Heart right ventricle (tissue), 16 donors: Measurements from ENCODE around the gene FABP7. TPM values are rescaled to one million over a fixed set of nuclear protein-coding genes. Genes with fewer than 3 reads are reported as not detected.

Experiments
- ATAC-seq, 8 donors: fragments of 200-7000 bp; cut with Tn5 transposase; one replicate each; pipeline ENCODE4 v1.9.1; 2020; ENCODE audit warnings: mild to moderate bottlenecking in 8 of 8, moderate library complexity in 8 of 8, moderate number of reproducible peaks in 1 of 8
- DNase-seq, 2 donors: peaks; one replicate each; pipeline ENCODE4 v3.0.0-alpha.2; 2020
- H3K27ac ChIP-seq, 10 donors: fragments of 200-600 bp; sonication (generic) in 2 of 10; one replicate each; pipeline versions ENCODE4 v1.5.0 to v1.8.0; 2020 to 2022; ENCODE audit warnings: mild to moderate bottlenecking in 3 of 10
- H3K27me3 ChIP-seq, 7 donors: fragments of 200-600 bp; one replicate each; pipeline ENCODE4 v1.8.0; 2021 to 2022; ENCODE audit warnings: mild to moderate bottlenecking in 2 of 7
- H3K36me3 ChIP-seq, 9 donors: fragments of 200-600 bp; sonication (generic) in 1 of 9; one replicate each; pipeline versions ENCODE4 v1.5.0 to v1.8.0; 2020 to 2022; ENCODE audit warnings: mild to moderate bottlenecking in 2 of 9
- H3K4me1 ChIP-seq, 9 donors: fragments of 200-600 bp; sonication (generic) in 1 of 9; one replicate each; pipeline versions ENCODE4 v1.5.0 to v1.8.0; 2020 to 2022; ENCODE audit warnings: mild to moderate bottlenecking in 4 of 9
- H3K4me3 ChIP-seq, 10 donors: fragments of 200-600 bp; sonication (generic) in 2 of 10; one replicate each; pipeline versions ENCODE4 v1.5.0 to v1.8.0; 2020 to 2022; ENCODE audit warnings: mild to moderate bottlenecking in 7 of 10, moderate library complexity in 2 of 10
- H3K9me3 ChIP-seq, 11 donors: fragments of 200-600 bp in 10 of 11; sonication (generic) in 2 of 11; one replicate each; pipeline versions ENCODE4 v1.5.0 to v1.8.0; 2013 to 2022; ENCODE audit warnings: mild to moderate bottlenecking in 2 of 11, control low read depth in 1 of 11, moderate library complexity in 1 of 11
- CTCF ChIP-seq, 9 donors: fragments of 200-600 bp; sonication (generic) in 2 of 9; IDR thresholded peaks; one replicate each; pipeline versions ENCODE4 v1.5.0 to v1.8.0; 2021 to 2022; ENCODE audit warnings: antibody characterized with exemption in 9 of 9, mild to moderate bottlenecking in 5 of 9, moderate library complexity in 1 of 9
- WGBS, 2 donors: extraction: QIAGEN DNeasy Blood & Tissue Kit; methylation state at CpG; one replicate each; pipeline ENCODE4 v1.1.7; 2013; ENCODE audit warnings: inconsistent platforms in 1 of 2; 5-methylcytosine and 5-hydroxymethylcytosine counted together
- intact Hi-C, 10 donors: fragments of 100-400 bp; cut with DNase I; formaldehyde crosslinking; loops; one replicate each; pipeline versions ENCODE4 v1.11.1 to v1.14.2; 2022
- polyA plus RNA-seq, 2 donors: library from polyadenylated mRNA; stranded (reverse); fragments of 200-250 nt; gene quantifications; one replicate each; pipeline ENCODE4 v1.2.3, GENCODE V29; 2013
- total RNA-seq, 10 donors: library from RNA; stranded (reverse); fragmentation: NEBNext Ultra II Directional in 3 of 10; extraction: Animal tissue kit (Norgen Biotek cat#: 25700) in 3 of 10; gene quantifications; one replicate each; pipeline versions ENCODE4 v1.2.1 to v1.2.4, GENCODE V29; 2021 to 2023
- donor health status: Arrhythmogenic right ventricular cardiomyopathy.
- donor health status: ischemic (EF 13 %, LVEDD 7.1; RV severe dilation, severe dysfunction).
- donor health status: healthy with polysubstance abuse.
- donor health status: DM: no; HTN: yes; CAD: no.
- donor health status: DM: no; HTN: no; CAD: no.
- donor health status: ischemic (EF 25% LVEDD 6.9; RV normal size, moderate dysfunction).
- donor health status: ischemic (EF 25% LVEDD 5.7; RV mildly dilated, moderate dysfunction).
- donor health status: healthy.
- donor health status: DM: yes; HTN: yes; CAD: no.
- donor health status: Ischemic cardiomyopathy.
- donor health status: ischemic (EF 35%, LVEDD 5.7; RV mildly dilated, moderate dysfunction).
- donor health status: nonischemic (EF 11% LVEDD 7.7; RV severe dilation, severe dysfunction).
- donor health status: DM: yes; HTN: yes; CAD: no.
- donor health status: PGD.
- donor health status: ischemic (EF 29% LVEDD 5.4; RV normal size, mild dysfunction).
- donor health status: nonischemic (EF 23%, LVEDD 6.1; RV moderate dilation, normal function).

The FABP7 gene
- total and polyA plus RNA-seq, 12 donors = 0.16 TPM; not detected in 11

GRCh38 chr6:122780114-122780513, 598 bp downstream of the FABP7 start:
- Histone ChIP-seq H3K9me3 (no peaks in the 10 kb centered on the region), H3K36me3 (no peaks in the 10 kb centered on the region), H3K27me3 (peaks cover 0 to 34% (median 14%) of the 10 kb centered on the region in 7 donors), H3K4me1 (no peaks in the 10 kb centered on the region), H3K27ac (no peak overlapping the region), H3K4me3 (no peak overlapping the region)
- intact Hi-C loops = no loop called here
- ATAC-seq (no peak), DNase-seq (no peak)
- TF ChIP-seq CTCF (IDR thresholded peaks at IDR 0.05) = no peak
- WGBS, 2 donors = 27 to 28% methylated on average over 5 of the region's 5 CpGs

GRCh38 chr6:122781716-122782115, 2.2 kb downstream of the FABP7 start:
- Histone ChIP-seq H3K4me1 (no peaks in the 10 kb centered on the region), H3K4me3 (no peak overlapping the region), H3K9me3 (no peaks in the 10 kb centered on the region), H3K36me3 (no peaks in the 10 kb centered on the region), H3K27ac (no peak overlapping the region), H3K27me3 (peaks cover 0 to 34% (median 14%) of the 10 kb centered on the region in 7 donors)
- WGBS, 2 donors = 93 to 94% methylated on average over 7 of the region's 7 CpGs
- TF ChIP-seq CTCF (IDR thresholded peaks at IDR 0.05) = no peak
- intact Hi-C loops = no loop called here
- DNase-seq = no peak
- no peak for ATAC-seq

GRCh38 chr6:122783401-122783800, 3.9 kb downstream of the FABP7 start:
- Histone ChIP-seq H3K36me3 (no peaks in the 10 kb centered on the region), H3K4me3 (no peak overlapping the region), H3K27ac (no peak overlapping the region), H3K9me3 (no peaks in the 10 kb centered on the region), H3K4me1 (peaks cover 0 to 4% (median 1%) of the 10 kb centered on the region in 9 donors), H3K27me3 (peaks cover 0 to 34% (median 14%) of the 10 kb centered on the region in 7 donors)
- intact Hi-C loops = no loop called here
- no peak for DNase-seq
- 77 to 81% methylated on average over 4 of the region's 4 CpGs for WGBS, 2 donors
- no peak for TF ChIP-seq CTCF (IDR thresholded peaks at IDR 0.05)
- no peak for ATAC-seq

GRCh38 chr6:122785891-122786290, 6.4 kb downstream of the FABP7 start:
- Histone ChIP-seq H3K4me1 (peaks cover 0 to 20% (median 14%) of the 10 kb centered on the region in 9 donors), H3K27ac (no peak overlapping the region), H3K4me3 (no peak overlapping the region), H3K27me3 (peaks cover 0 to 18% (median 8%) of the 10 kb centered on the region in 7 donors), H3K9me3 (no peaks in the 10 kb centered on the region), H3K36me3 (no peaks in the 10 kb centered on the region)
- intact Hi-C loops = no loop called here
- DNase-seq (no peak), ATAC-seq (no peak)
- WGBS, 2 donors = 94 to 98% methylated on average over 1 of the region's 1 CpG
- TF ChIP-seq CTCF (IDR thresholded peaks at IDR 0.05) = no peak
